GM04504 (cell line): ENCODE data around the gene GATAD2A.

ENCODE experiments used
- DNase-seq: peaks from one replicate; pipeline ENCODE4 v3.0.0-alpha.2; 2012; ENCODE audit warnings: low read depth

Gene GATAD2A

GRCh38 chr19:19488875-19489690 is 83.6 kb downstream of the GATAD2A start:
- DNase-seq = peak; percentile 94

- DNase-seq = no peak
Measured at GRCh38 chr19:19489804-19490204, 84.3 kb downstream of the GATAD2A start.

- peak; percentile 68 for DNase-seq
Measured at GRCh38 chr19:19490214-19490968, 84.9 kb downstream of the GATAD2A start.

GRCh38 chr19:19491321-19492025 is 86.0 kb downstream of the GATAD2A start:
- no peak for DNase-seq

GRCh38 chr19:19492026-19492610 is 86.6 kb downstream of the GATAD2A start:
- no peak for DNase-seq

- no peak for DNase-seq
Measured at GRCh38 chr19:19493841-19494546, 88.5 kb downstream of the GATAD2A start.

- DNase-seq = no peak
Measured at GRCh38 chr19:19495614-19496603, 90.4 kb downstream of the GATAD2A start.

GRCh38 chr19:19498255-19498991 is 92.9 kb downstream of the GATAD2A start:
- no peak for DNase-seq

GRCh38 chr19:19499272-19499995 is 94.0 kb downstream of the GATAD2A start:
- DNase-seq = no peak

- no peak for DNase-seq
Measured at GRCh38 chr19:19500975-19501644, 95.6 kb downstream of the GATAD2A start.

- DNase-seq = no peak
Measured at GRCh38 chr19:19501798-19502197, 96.3 kb downstream of the GATAD2A start.

- no peak for DNase-seq
Measured at GRCh38 chr19:19502281-19502680, 96.8 kb downstream of the GATAD2A start.

GRCh38 chr19:19502808-19503602 is 97.5 kb downstream of the GATAD2A start:
- DNase-seq = no peak

- DNase-seq = no peak
Measured at GRCh38 chr19:19504754-19505668, 99.5 kb downstream of the GATAD2A start.

GRCh38 chr19:19505669-19506326 is 100.3 kb downstream of the GATAD2A start:
- no peak for DNase-seq

GRCh38 chr19:19506592-19506991 is 101.1 kb downstream of the GATAD2A start:
- no peak for DNase-seq
